ENCODE data around the gene MCM7. TPM values are rescaled to one million over a fixed set of nuclear protein-coding genes. Genes with fewer than 3 reads are reported as not detected.

Gene MCM7
- total RNA-seq, 2 donors from 2014 or later = 44.7 to 62.1 TPM

DNA sequence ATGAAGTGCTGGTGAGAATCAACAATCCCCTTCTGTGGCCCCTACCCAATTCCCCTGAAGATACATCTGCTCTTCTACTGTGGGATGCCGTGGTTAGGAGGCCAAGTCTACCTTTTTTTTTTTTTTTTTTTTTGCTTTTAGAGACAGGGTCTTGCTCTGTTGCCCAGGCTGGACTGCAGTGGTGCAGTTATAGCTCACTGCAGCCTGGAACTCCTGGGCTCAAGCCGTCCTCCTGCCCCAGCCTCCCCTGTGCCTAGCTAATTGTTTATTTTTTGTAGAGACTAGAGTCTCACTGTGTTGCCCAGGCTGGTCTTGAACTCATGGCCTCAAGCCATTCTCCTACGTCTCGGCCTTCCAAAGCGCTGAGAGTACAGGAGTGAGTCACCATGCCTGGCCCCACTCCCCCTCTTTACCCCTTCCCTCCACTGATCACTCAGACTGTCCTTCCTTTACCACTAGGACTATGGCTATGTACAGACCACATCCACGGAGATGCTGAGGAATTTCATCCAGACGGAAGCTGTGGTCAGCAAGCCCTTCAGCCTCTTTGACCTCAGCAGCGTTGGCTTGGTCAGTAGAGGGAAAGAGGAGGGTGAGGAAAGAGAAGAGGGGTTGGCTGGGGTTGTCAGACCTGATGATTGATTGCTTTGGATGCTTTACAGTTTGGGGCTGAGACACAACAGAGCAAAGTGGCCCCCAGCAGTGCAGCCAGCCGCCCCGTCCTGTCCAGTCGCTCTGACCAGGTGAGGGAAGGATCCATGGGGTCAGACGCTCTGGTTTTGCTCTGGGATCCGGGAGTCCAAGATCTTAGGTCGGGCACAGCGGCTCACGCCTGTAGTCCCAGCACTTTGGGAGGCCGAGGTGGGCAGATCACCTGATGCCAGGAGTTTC, 2.0 kb upstream of the MCM7 start:
- no peak for ATAC-seq
- intact Hi-C loops (cut with DNase I, micrococcal nuclease) = no loop called here
- no peak for DNase-seq

GRCh38 chr7:100100420-100101015, 679 bp downstream of the MCM7 start:
- DNase-seq (peak; percentile 94 to 96), ATAC-seq (peak; percentile 82)
- intact Hi-C loops (cut with DNase I, micrococcal nuclease) = no loop called here

DNA sequence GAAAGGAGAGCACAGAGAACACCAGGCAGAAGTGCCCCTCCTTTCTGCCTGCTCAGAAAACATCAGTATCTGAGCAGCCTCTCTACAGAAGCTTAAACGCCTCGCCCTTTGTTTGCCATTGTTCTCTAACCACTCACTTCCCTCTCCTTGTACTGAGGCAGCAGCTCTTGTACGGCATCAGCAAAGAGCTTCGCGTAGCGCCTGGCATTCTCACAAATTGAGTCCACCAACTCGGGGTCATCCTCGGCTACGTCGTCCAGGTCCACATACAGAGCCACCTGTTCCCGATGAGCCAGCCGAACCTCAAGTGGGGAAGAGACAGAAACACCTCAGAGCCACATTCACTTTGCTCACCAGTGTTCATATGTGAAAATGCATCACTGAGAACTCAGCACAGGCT, 1.7 kb downstream of the MCM7 start:
- DNase-seq = no peak
- ATAC-seq = no peak
- intact Hi-C loops (cut with DNase I, micrococcal nuclease) = no loop called here

DNA sequence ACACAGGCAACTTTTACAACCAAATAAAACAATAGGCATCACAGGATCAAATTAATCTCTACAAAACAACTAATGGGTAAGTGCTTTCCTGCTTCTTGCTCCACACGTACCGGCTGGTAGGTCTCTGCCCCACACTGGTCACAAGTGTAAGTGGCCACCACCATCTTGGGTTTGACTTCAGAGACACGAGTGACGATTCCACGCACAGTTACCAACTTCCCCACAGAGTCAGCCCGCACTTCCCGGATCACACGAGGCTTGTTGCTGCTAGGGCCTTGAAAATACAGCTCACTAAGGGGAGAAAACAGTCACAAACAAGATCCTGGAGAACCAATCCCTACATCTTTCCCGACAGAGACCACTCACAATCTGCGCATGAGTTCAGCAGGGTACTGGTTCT, 2.3 kb downstream of the MCM7 start:
- no peak for DNase-seq
- no peak for ATAC-seq
- intact Hi-C loops (cut with DNase I, micrococcal nuclease) = no loop called here

DNA sequence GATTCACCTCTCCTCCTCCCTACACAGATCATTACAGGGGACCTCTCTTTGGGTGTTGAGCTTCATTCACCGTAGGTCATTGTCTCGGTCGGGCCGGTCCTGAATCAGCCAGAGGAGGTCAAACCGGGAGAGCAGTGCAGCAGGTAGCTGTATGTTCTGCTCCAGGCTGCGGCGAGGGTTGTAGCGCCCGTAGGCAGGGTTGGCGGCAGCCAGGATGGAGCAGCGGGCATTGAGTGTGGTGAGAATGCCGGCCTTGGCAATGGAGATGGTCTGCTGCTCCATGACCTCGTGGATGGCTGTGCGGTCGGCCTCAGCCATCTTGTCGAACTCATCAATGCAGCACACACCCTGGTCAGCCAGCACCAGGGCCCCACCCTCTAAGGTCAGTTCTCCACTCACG, 5.5 kb downstream of the MCM7 start:
- ATAC-seq (no peak), DNase-seq (no peak)
- intact Hi-C loops (cut with DNase I, micrococcal nuclease) = no loop called here

- ATAC-seq = no peak
- intact Hi-C loops (cut with DNase I, micrococcal nuclease) = no loop called here
- no peak for DNase-seq
These were observed 5.9 kb downstream of the MCM7 start for GRCh38 chr7:100095289-100095688.

- intact Hi-C loops (cut with DNase I, micrococcal nuclease) = no loop called here
- no peak for DNase-seq
- ATAC-seq = no peak
These were observed 7.2 kb downstream of the MCM7 start for GRCh38 chr7:100093925-100094486.

GRCh38 chr7:100093498-100093897, 7.7 kb downstream of the MCM7 start:
- ATAC-seq = no peak
- intact Hi-C loops (cut with DNase I, micrococcal nuclease) = no loop called here
- DNase-seq = no peak

GRCh38 chr7:100093054-100093453, 8.1 kb downstream of the MCM7 start:
- intact Hi-C loops (cut with DNase I, micrococcal nuclease) = no loop called here
- ATAC-seq (no peak), DNase-seq (no peak)

- intact Hi-C loops (cut with DNase I, micrococcal nuclease) = no loop called here
These were observed 9.6 kb downstream of the MCM7 start for GRCh38 chr7:100091411-100092181.

GRCh38 chr7:100090527-100091410, 10.4 kb downstream of the MCM7 start:
- DNase-seq (no peak), ATAC-seq (no peak)
- intact Hi-C loops (cut with DNase I, micrococcal nuclease) = no loop called here

More at GRCh38 chr7:100091411-100092181, 9.6 kb downstream of the MCM7 start:
- DNase-seq (no peak), ATAC-seq (no peak)

DNA sequence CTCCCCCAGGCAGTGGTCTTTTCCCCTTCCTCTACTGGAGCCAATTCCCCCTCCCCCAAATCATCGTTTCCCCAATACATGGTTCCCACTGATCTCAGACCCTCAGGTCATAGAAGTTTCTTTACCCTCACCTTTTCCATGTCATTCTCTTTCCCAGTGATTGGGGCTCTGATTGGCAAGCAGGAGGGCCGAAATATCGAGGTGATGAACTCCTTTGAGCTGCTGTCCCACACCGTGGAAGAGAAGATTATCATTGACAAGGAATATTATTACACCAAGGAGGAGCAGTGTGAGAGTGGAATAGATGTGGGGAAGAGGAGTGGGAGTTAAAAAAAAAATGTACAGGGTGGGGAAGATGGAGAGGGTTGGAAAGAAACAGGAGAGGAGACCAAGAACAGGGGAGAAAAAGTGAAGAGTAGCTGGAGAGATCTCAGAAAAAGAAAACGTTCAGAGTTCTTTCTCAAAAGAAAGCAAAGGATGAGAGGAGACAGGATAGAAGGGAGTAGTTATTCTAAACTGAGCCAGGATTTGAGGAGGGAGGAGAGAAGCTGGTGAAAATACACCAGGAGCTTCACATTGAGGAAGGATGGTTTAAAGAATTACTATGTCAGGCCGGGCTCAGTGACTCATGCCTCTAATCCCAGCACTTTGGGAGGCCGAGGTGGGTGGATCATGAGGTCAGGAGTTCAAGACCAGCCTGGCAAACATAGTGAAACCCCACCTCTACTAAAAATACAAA, 11.6 kb downstream of the MCM7 start:
- ATAC-seq (no peak), DNase-seq (no peak)
- intact Hi-C loops (cut with DNase I, micrococcal nuclease) = loop anchor here in 1 of 2 donors (10.0 kb wide), 1 partner anchor 95 kb away; no protein-coding TSS in a partner anchor

- intact Hi-C loops (cut with DNase I, micrococcal nuclease) = loop anchor here in 1 of 2 donors (10.0 kb wide), 1 partner anchor 94 kb away; no protein-coding TSS in a partner anchor
- ATAC-seq (peak; percentile 89), DNase-seq (peak; percentile 78 to 93)
These were observed 12.4 kb downstream of the MCM7 start, which contains the start of gene COPS6 for GRCh38 chr7:100088621-100089457. Gene COPS6 (plus strand): TSS chr7:100088969. CDS start chr7:100088991, 22 bp downstream.

DNA sequence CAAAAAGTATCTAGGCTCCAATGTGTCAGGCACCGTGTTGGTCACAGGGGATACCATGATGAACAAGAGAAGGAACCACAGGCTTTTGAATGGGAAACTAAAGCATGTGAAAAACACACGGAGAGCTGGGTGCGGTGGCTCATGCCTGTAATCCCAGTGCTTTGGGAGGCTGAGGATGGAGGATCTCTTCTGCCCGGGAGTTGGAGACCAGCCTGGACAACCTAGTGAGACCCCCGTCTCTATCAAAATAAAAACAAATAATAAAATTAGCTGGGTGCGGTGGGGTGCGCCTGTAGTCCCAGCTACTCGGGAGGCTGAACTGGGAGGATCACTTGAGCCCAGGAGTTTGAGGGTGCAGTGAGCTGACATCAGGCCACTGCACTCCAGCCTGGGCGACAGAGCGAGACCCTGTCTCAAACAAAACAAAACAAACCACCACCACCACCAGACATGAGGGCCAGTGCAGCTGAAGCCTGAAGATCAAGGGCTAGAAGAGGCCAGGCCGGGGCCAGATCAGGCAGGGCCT, 13.0 kb downstream of the MCM7 start:
- intact Hi-C loops (cut with DNase I, micrococcal nuclease) = loop anchor here in 1 of 2 donors (10.0 kb wide), 1 partner anchor 93 kb away; no protein-coding TSS in a partner anchor
- ATAC-seq (no peak), DNase-seq (no peak)

DNA sequence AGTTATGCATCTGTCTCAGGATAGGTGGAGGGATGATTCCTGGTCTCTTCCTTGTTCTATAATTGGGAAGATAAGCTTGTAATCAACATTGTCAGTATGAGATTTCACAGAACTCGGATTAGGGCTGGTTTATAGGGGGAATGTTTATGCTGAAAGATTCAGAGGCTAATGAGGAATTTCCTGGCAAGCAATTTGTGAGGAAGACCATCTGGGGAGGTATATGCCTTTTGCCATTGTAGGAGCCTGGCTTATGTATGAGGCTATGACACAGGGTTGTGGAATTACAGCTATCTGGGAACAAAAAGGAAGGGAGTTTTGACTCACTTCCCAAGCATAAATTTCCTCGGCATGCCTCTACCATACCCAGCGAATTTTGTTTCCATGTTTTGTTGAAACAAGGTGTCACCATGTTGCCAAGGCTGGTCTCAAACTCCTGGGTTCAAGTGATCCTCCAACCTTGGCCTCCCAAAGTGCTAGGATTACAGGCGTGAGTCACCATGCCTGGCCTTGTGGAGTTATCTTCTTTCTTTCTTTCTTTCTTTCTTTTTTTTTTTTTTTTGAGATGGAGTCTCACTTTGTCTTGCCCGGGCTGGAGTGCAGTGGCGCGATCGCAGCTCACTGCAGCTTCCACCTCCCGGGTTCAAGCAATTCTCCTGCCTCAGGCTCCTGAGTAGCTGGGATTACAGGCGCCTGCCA, 14.0 kb downstream of the MCM7 start:
- no peak for DNase-seq
- no peak for ATAC-seq
- intact Hi-C loops (cut with DNase I, micrococcal nuclease) = loop anchor here in 1 of 2 donors (10.0 kb wide), 1 partner anchor 92 kb away; no protein-coding TSS in a partner anchor

DNA sequence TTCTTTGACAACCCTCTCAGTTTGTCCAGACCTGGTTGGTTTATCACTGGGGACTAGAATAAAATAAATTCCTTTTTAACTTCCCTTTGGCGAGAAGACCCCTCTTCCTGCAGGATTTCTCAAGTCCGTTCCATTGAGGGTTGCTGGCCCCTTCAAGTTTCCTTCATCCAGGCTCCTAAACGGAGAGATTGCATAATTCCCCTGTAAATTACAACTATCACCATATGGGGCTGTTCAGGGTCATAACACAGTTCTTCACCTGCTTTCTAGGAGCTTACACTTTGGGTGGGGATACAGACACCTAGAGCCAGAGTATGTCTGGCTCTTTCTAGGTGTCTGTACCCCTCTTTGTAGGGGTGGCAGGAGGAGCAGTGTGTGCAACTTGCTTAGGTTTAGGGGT, 15.7 kb downstream of the MCM7 start:
- ATAC-seq = no peak
- intact Hi-C loops (cut with DNase I, micrococcal nuclease) = loop anchor here in 1 of 2 donors (10.0 kb wide), 1 partner anchor 91 kb away; no protein-coding TSS in a partner anchor
- DNase-seq = no peak

All from left colon (tissue), 2 donors.